H1 (cell line): ENCODE measurements around the gene NEDD4L. TPM values are rescaled to one million over a fixed set of nuclear protein-coding genes. Genes with fewer than 3 reads are reported as not detected.

Experiments used
- CTCF ChIA-PET: fragments of 300-600 bp; sonication (Branson Sonifier 250); formaldehyde crosslinking; loops from one replicate; lab custom pipeline; 2021; ENCODE audit not compliant: partially characterized antibody; lab: Charles Lee
- POLR2A ChIA-PET: fragments of 300-600 bp; sonication (Branson Sonifier 250); formaldehyde crosslinking; loops from one replicate; lab custom pipeline; 2021; ENCODE audit warnings: inconsistent platforms; ENCODE audit not compliant: partially characterized antibody; lab: Charles Lee
- DNase-seq, 2 experiments: peaks; one replicate each; pipeline versions ENCODE4 v3.0.0 to v3.0.0-alpha.2; 2010 to 2022; ENCODE audit warnings: low spot score in 2 of 2, low read depth in 1 of 2, mixed read lengths in 1 of 2
- FAIRE-seq: peaks from 2 replicates; lab custom pipeline; 2011; peaks lifted over from hg19 to GRCh38; lab: Jason Lieb, UNC
- H2AFZ ChIP-seq: 2 replicates; pipeline ENCODE4 v1.8.1; 2012; ENCODE audit warnings: low read length, inconsistent platforms
- H2AK5ac ChIP-seq: 2 replicates; pipeline ENCODE4 v1.6.1; 2013; ENCODE audit warnings: low read depth, low read length
- H2BK120ac ChIP-seq: replicated peaks from 2 replicates; pipeline ENCODE3; 2013; ENCODE audit warnings: low read depth, low read length, inconsistent platforms
- H2BK12ac ChIP-seq: 2 replicates; pipeline ENCODE4 v1.6.1; 2013; ENCODE audit warnings: low read depth, low read length
- H2BK15ac ChIP-seq: 2 replicates; pipeline ENCODE4 v1.6.1; 2013; ENCODE audit warnings: low read length
- H2BK20ac ChIP-seq: 2 replicates; pipeline ENCODE4 v1.6.1; 2013; ENCODE audit warnings: low read length
- H2BK5ac ChIP-seq: 2 replicates; pipeline ENCODE4 v1.6.1; 2013; ENCODE audit warnings: low read depth, low read length
- H3K14ac ChIP-seq: 2 replicates; pipeline ENCODE4 v1.6.1; 2013; ENCODE audit warnings: inconsistent platforms; ENCODE audit not compliant: insufficient read length
- H3K18ac ChIP-seq: 2 replicates; pipeline ENCODE4 v1.6.1; 2013; ENCODE audit warnings: low read length; ENCODE audit errors: extremely low read depth
- H3K23ac ChIP-seq: 2 replicates; pipeline ENCODE4 v1.6.1; 2013; ENCODE audit warnings: inconsistent platforms; ENCODE audit not compliant: insufficient read length
- H3K23me2 ChIP-seq: 2 replicates; pipeline ENCODE4 v1.6.1; 2013; ENCODE audit warnings: low read depth, low read length
- H3K27ac ChIP-seq: 2 replicates; pipeline ENCODE4 v1.6.1; 2011; ENCODE audit warnings: low read depth, low read length, inconsistent platforms
- H3K27me3 ChIP-seq, 4 experiments: replicated peaks in 1 of 4; 1 replicate in 1 of 4; 2 replicates in 3 of 4; pipeline versions ENCODE4 v1.6.1 to v1.8.1; 2011 to 2013; ENCODE audit warnings: low read length in 3 of 4, mild to moderate bottlenecking in 3 of 4, inconsistent platforms in 2 of 4, mixed read lengths in 2 of 4, moderate library complexity in 1 of 4; ENCODE audit not compliant: control insufficient read depth in 3 of 4, insufficient read depth in 3 of 4; ENCODE audit errors: extremely low read depth in 1 of 4
- H3K36me3 ChIP-seq, 4 experiments: 2 replicates each; pipeline versions ENCODE4 v1.6.1 to v1.8.1; 2011 to 2013; ENCODE audit warnings: mild to moderate bottlenecking in 4 of 4, low read length in 3 of 4, moderate library complexity in 2 of 4, control low read depth in 1 of 4, inconsistent platforms in 1 of 4; ENCODE audit not compliant: insufficient read depth in 4 of 4, control insufficient read depth in 2 of 4
- H3K4ac ChIP-seq: replicated peaks from 2 replicates; pipeline ENCODE3; 2013; ENCODE audit warnings: low read length, low read depth, mixed read lengths, inconsistent platforms; ENCODE audit not compliant: insufficient read length
- H3K4me1 ChIP-seq, 4 experiments: replicated peaks in 1 of 4; 1 replicate in 1 of 4; 2 replicates in 3 of 4; pipeline versions ENCODE4 v1.6.1 to v1.8.1; 2011 to 2013; ENCODE audit warnings: low read length in 3 of 4, inconsistent platforms in 2 of 4, mixed read lengths in 1 of 4; ENCODE audit not compliant: insufficient read depth in 4 of 4, control insufficient read depth in 3 of 4
- H3K4me2 ChIP-seq, 2 experiments: 2 replicates each; pipeline versions ENCODE4 v1.6.1 to v1.8.1; 2011 to 2013; ENCODE audit warnings: low read depth in 2 of 2, low read length in 2 of 2, control low read depth in 1 of 2, inconsistent platforms in 1 of 2, mild to moderate bottlenecking in 1 of 2; ENCODE audit not compliant: insufficient read depth in 1 of 2
- H3K4me3 ChIP-seq, 4 experiments: fragments of 200-600, 300-600 bp in 1 of 4; sonication (generic), shearing (Covaris generic), sonication (Bioruptor Twin) in 1 of 4; 2 replicates each; pipeline versions ENCODE4 v1.5.1 to v1.8.1; 2011 to 2016; ENCODE audit warnings: low read length in 4 of 4, low read depth in 3 of 4, control low read depth in 2 of 4, inconsistent platforms in 2 of 4, mild to moderate bottlenecking in 2 of 4, mixed read lengths in 1 of 4, moderate library complexity in 1 of 4; ENCODE audit not compliant: insufficient read depth in 2 of 4; ENCODE audit errors: extremely low read depth in 1 of 4
- H3K56ac ChIP-seq: replicated peaks from 2 replicates; pipeline ENCODE3; 2013; ENCODE audit warnings: low read depth, mild to moderate bottlenecking, mixed read lengths, low read length, inconsistent platforms; ENCODE audit not compliant: insufficient read length
- H3K79me1 ChIP-seq: 2 replicates; pipeline ENCODE4 v1.6.1; 2013; ENCODE audit warnings: low read depth, low read length, control low read depth
- H3K79me2 ChIP-seq, 2 experiments: 2 replicates each; pipeline versions ENCODE4 v1.6.1 to v1.8.1; 2012 to 2013; ENCODE audit warnings: low read length in 2 of 2, mild to moderate bottlenecking in 2 of 2, inconsistent platforms in 1 of 2; ENCODE audit not compliant: insufficient read depth in 2 of 2, control insufficient read depth in 1 of 2
- H3K9ac ChIP-seq, 4 experiments: replicated peaks in 1 of 4; 1 replicate in 1 of 4; 2 replicates in 3 of 4; pipeline versions ENCODE4 v1.6.1 to v1.8.1; 2011 to 2013; ENCODE audit warnings: low read depth in 3 of 4, low read length in 3 of 4, control low read depth in 2 of 4, mild to moderate bottlenecking in 2 of 4, moderate library complexity in 2 of 4, inconsistent platforms in 1 of 4; ENCODE audit errors: extremely low read depth in 1 of 4
- H3K9me3 ChIP-seq, 2 experiments: 2 replicates each; pipeline versions ENCODE4 v1.6.1 to v1.8.1; 2012 to 2013; ENCODE audit warnings: mild to moderate bottlenecking in 2 of 2, moderate library complexity in 2 of 2, control low read depth in 1 of 2, inconsistent platforms in 1 of 2, low read depth in 1 of 2, low read length in 1 of 2, mixed read lengths in 1 of 2; ENCODE audit not compliant: insufficient read depth in 2 of 2
- H4K20me1 ChIP-seq, 2 experiments: replicated peaks in 1 of 2; 2 replicates each; pipeline versions ENCODE3 to v1.8.1; 2011 to 2013; ENCODE audit warnings: inconsistent platforms in 2 of 2, low read length in 2 of 2, mild to moderate bottlenecking in 1 of 2; ENCODE audit not compliant: insufficient read depth in 2 of 2, control insufficient read depth in 1 of 2
- H4K5ac ChIP-seq: 2 replicates; pipeline ENCODE4 v1.6.1; 2013; ENCODE audit warnings: low read length, low read depth, mixed read lengths, inconsistent platforms; ENCODE audit not compliant: insufficient read length
- H4K8ac ChIP-seq: 2 replicates; pipeline ENCODE4 v1.8.0; 2013; ENCODE audit warnings: mild to moderate bottlenecking, moderate library complexity, low read length, inconsistent platforms; ENCODE audit not compliant: insufficient read depth; ENCODE audit errors: extremely low read depth
- H4K91ac ChIP-seq: replicated peaks from 2 replicates; pipeline ENCODE3; 2013; ENCODE audit warnings: low read length, mixed read lengths, inconsistent platforms; ENCODE audit not compliant: insufficient read length
- BRCA1 ChIP-seq: IDR thresholded peaks from 2 replicates; pipeline ENCODE4 v1.6.1; 2012; ENCODE audit warnings: low read depth, low read length, improper control_type of control experiment
- CBX8 ChIP-seq: fragments of 300-800, 300-1000 bp; sonication (generic); IDR thresholded peaks from 2 replicates; pipeline ENCODE4 v1.7.1; 2016; ENCODE audit warnings: low read depth, low read length, borderline replicate concordance
- JUN ChIP-seq: IDR thresholded peaks from 2 replicates; pipeline ENCODE4 v1.6.1; 2011; ENCODE audit warnings: low read depth, mild to moderate bottlenecking, improper control_type of control experiment, low read length
- RNF2 ChIP-seq: fragments of 200-900, 300-1000 bp; sonication (generic); IDR thresholded peaks from 2 replicates; pipeline ENCODE4 v1.7.1; 2016; ENCODE audit warnings: borderline replicate concordance, low read depth, mild to moderate bottlenecking, antibody characterized with exemption, low read length; ENCODE audit not compliant: poor library complexity, severe bottlenecking; ENCODE audit errors: missing control alignments
- TCF12 ChIP-seq: IDR thresholded peaks from 2 replicates; pipeline ENCODE4 v1.6.1; 2011; ENCODE audit warnings: low read depth, mild to moderate bottlenecking, low read length
- WGBS, 2 experiments: shearing (Covaris generic) in 1 of 2; methylation state at CpG; one replicate each; pipeline versions ENCODE4 v1.1.6 to v1.1.7; 2013 to 2015; ENCODE audit warnings: low lambda C conversion rate in 2 of 2, mixed read lengths in 2 of 2, inconsistent platforms in 1 of 2, low coverage in 1 of 2, missing lambda C conversion rate in 1 of 2; ENCODE audit not compliant: insufficient replicate concordance in 2 of 2, insufficient coverage in 1 of 2, insufficient read length in 1 of 2; ENCODE audit errors: extremely low coverage in 1 of 2, missing lambda C conversion rate in 1 of 2; 5-methylcytosine and 5-hydroxymethylcytosine counted together
- polyA plus RNA-seq, 7 experiments: library from polyadenylated mRNA; depleted of rRNA in 3 of 7; stranded (reverse) in 5 of 7; unstranded in 2 of 7; fragments of >200 nt in 5 of 7; fragments of 200-250 nt in 2 of 7; gene quantifications; 1 replicate in 5 of 7; 2 replicates in 1 of 7; 4 replicates in 1 of 7; pipeline versions ENCODE4 v1.2.1 to v1.2.3, GENCODE V29; 2011 to 2013; ENCODE audit warnings: missing spikeins in 2 of 7, mixed read lengths in 2 of 7
- total RNA-seq: library from RNA; stranded (reverse); fragmentation: NEBNext Ultra II Directional; extraction: Animal tissue kit (Norgen Biotek cat#: 25700); gene quantifications from 2 replicates; pipeline ENCODE4 v1.2.1, GENCODE V29; 2021
- TF ChIP-seq, protein P1 (sequence below): IDR thresholded peaks from 2 replicates; pipeline ENCODE4 v1.6.1; 2012; ENCODE audit warnings: inconsistent platforms

NEDD4L gene
- total and polyA plus RNA-seq, 2 of the 8 experiments (the other 6 are each of a cell fraction or from before 2014, with no cell fraction given): 37.3 to 69.8 TPM

DNA sequence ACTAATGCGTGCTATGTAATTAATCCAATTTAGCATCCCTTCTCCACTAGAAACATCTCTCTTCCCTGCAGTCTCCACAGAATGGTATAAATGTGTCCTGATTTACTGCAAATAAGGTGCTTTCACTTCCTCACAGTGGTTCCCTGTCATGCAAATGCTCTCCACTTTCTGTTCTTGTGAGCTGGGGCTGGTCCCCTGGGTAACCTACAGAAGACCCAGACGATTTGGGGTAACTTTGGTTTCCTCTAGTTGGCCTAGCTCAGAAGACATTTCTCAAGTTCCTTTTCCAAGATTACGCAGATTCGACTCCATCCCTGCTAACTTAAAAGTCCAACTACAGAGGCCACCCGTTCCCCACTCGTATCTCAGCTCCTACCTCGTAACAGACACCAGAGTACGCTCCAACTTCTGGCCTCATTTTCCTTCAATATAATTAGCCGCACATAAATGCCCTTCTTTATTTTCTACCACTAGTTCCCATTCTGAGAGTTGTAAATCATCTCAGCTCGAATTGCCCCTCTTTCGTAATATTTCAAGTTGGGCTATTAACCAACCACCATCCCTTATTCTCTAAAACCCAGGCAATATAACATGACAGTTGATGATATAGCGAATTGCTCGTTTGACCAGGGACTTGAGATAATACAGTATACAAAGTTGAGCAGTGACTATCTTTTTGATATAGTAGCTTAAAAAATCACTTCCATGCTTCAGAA lies 28.8 kb upstream of the NEDD4L start:
- TF ChIP-seq BRCA1 (no peak), RNF2 (no peak), JUN (no peak), CBX8 (no peak), TCF12 (no peak)
- TF ChIP-seq, protein P1, sequence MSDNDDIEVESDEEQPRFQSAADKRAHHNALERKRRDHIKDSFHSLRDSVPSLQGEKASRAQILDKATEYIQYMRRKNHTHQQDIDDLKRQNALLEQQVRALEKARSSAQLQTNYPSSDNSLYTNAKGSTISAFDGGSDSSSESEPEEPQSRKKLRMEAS: no peak
- H3K4me1 ChIP-seq: peaks cover 0 to 10% (median 0%) of the 10 kb centered on the region in 4 experiments; a peak in 2 of 7 replicates
- no peak overlapping the region for H3K14ac ChIP-seq
- H3K18ac ChIP-seq: no peak overlapping the region
- no peaks in the 10 kb centered on the region for H3K79me2 ChIP-seq
- DNase-seq (no peak), FAIRE-seq (no peak)
- H3K9me3 ChIP-seq: peaks cover 2 to 3% of the 10 kb centered on the region in 2 experiments; a peak in 1 of 4 replicates
- no peaks in the 10 kb centered on the region for H3K27me3 ChIP-seq
- no peak overlapping the region for H4K8ac ChIP-seq
- H3K79me1 ChIP-seq: no peaks in the 10 kb centered on the region
- H3K4me3 ChIP-seq: no peak overlapping the region
- H3K23me2 ChIP-seq: no peaks in the 10 kb centered on the region
- no peak overlapping the region for H3K4ac ChIP-seq
- ChIA-PET POLR2A (no interaction called here), CTCF (interaction anchor here (1.0 to 1.4 kb wide), 3 partner anchors 11 to 105 kb away, joined by 3 to 6 read pairs (median 3); no protein-coding TSS in a partner anchor)
- H3K27ac ChIP-seq: no peak overlapping the region
- no peak overlapping the region for H4K91ac ChIP-seq
- H2BK15ac ChIP-seq: no peak overlapping the region
- H3K23ac ChIP-seq: no peak overlapping the region
- H3K9ac ChIP-seq: no peak overlapping the region
- no peak overlapping the region for H2BK20ac ChIP-seq
- H3K36me3 ChIP-seq: no peaks in the 10 kb centered on the region
- no peak overlapping the region for H2BK120ac ChIP-seq
- no peak overlapping the region for H2AFZ ChIP-seq
- H2AK5ac ChIP-seq: no peak overlapping the region
- H4K20me1 ChIP-seq: no peaks in the 10 kb centered on the region
- no peak overlapping the region for H3K4me2 ChIP-seq
- no peak overlapping the region for H2BK5ac ChIP-seq
- WGBS, 2 experiments: 88% methylated on average over 13 of the region's 13 CpGs; no CpG with 5 or more reads in 1 of the 2 experiments
- no peak overlapping the region for H3K56ac ChIP-seq
- H2BK12ac ChIP-seq: no peak overlapping the region
- no peak overlapping the region for H4K5ac ChIP-seq
